Left lung (tissue), 10 donors: ENCODE measurements around the gene SSX2IP. TPM values are rescaled to one million over a fixed set of nuclear protein-coding genes. Genes with fewer than 3 reads are reported as not detected.

Source experiments
- ATAC-seq: fragments of 200-7000 bp; cut with Tn5 transposase; one replicate; pipeline ENCODE4 v1.9.1; 2020; ENCODE audit warnings: moderate library complexity
- DNase-seq, 4 donors: peaks; one replicate each; pipeline ENCODE4 v3.0.0-alpha.2; 2013 to 2020
- H3K27ac ChIP-seq, 2 donors: fragments of 200-600 bp; sonication (generic) in 1 of 2; one replicate each; pipeline versions ENCODE4 v1.5.0 to v1.8.0; 2020 to 2021
- H3K27me3 ChIP-seq, 2 donors: fragments of 200-600 bp; sonication (generic) in 1 of 2; one replicate each; pipeline versions ENCODE4 v1.5.0 to v1.8.0; 2020 to 2021
- H3K36me3 ChIP-seq, 2 donors: fragments of 200-600 bp; sonication (generic) in 1 of 2; one replicate each; pipeline versions ENCODE4 v1.5.0 to v1.8.0; 2020 to 2021
- H3K4me1 ChIP-seq, 2 donors: fragments of 200-600 bp; one replicate each; pipeline ENCODE4 v1.8.0; 2021
- H3K4me3 ChIP-seq, 2 donors: fragments of 200-600 bp; sonication (generic) in 1 of 2; one replicate each; pipeline versions ENCODE4 v1.5.0 to v1.8.0; 2020 to 2021; ENCODE audit warnings: mild to moderate bottlenecking in 1 of 2
- H3K9me3 ChIP-seq, 2 donors: fragments of 200-600 bp; sonication (generic) in 1 of 2; one replicate each; pipeline versions ENCODE4 v1.5.0 to v1.8.0; 2020 to 2021
- CTCF ChIP-seq, 2 donors: fragments of 200-600 bp; sonication (generic) in 1 of 2; IDR thresholded peaks; one replicate each; pipeline versions ENCODE4 v1.5.0 to v1.8.0; 2021; ENCODE audit warnings: antibody characterized with exemption in 2 of 2
- intact Hi-C, 2 donors: fragments of 100-400 bp; cut with DNase I; formaldehyde crosslinking; loops; one replicate each; pipeline versions ENCODE4 v1.11.2 to v1.14.2; 2022
- polyA plus RNA-seq, 6 donors: library from polyadenylated mRNA; unstranded; fragments of 120-200 nt; gene quantifications; one replicate each; pipeline ENCODE4 v1.2.1, GENCODE V29; 2013; ENCODE audit not compliant: insufficient read length in 6 of 6
- total RNA-seq, 2 donors: library from RNA; stranded (reverse); fragmentation: NEBNext Ultra II Directional; extraction: Animal tissue kit (Norgen Biotek cat#: 25700); gene quantifications; one replicate each; pipeline ENCODE4 v1.2.1, GENCODE V29; 2021
- donor health status: DM: no; HTN: yes; CAD: no.
- donor health status: DM: no; HTN: no; CAD: no.

The SSX2IP gene
- total and polyA plus RNA-seq, 8 donors, result 10.1 to 20.2 (median 17.8) TPM

GRCh38 chr1:84677415-84678099, 12.7 kb downstream of the SSX2IP start:
- Histone ChIP-seq H3K27ac (no peak overlapping the region), H3K4me1 (no peaks in the 10 kb centered on the region), H3K36me3 (no peaks in the 10 kb centered on the region), H3K9me3 (no peaks in the 10 kb centered on the region), H3K27me3 (no peaks in the 10 kb centered on the region), H3K4me3 (no peak overlapping the region)
- no peak for DNase-seq
- ATAC-seq, result no peak
- TF ChIP-seq CTCF (IDR thresholded peaks at IDR 0.05), result no peak
- intact Hi-C loops, result no loop called here

- H3K4me3 ChIP-seq, result no peak overlapping the region
- ATAC-seq (no peak), DNase-seq (no peak)
Observed at GRCh38 chr1:84675631-84676030, 14.6 kb downstream of the SSX2IP start.

GRCh38 chr1:84675106-84675505, 15.2 kb downstream of the SSX2IP start:
- H3K27me3 ChIP-seq, result no peaks in the 10 kb centered on the region
- ATAC-seq (no peak), DNase-seq (no peak)
- H3K36me3 ChIP-seq, result no peaks in the 10 kb centered on the region
- no peaks in the 10 kb centered on the region for H3K9me3 ChIP-seq
- H3K4me3 ChIP-seq, result no peak overlapping the region
- no peaks in the 10 kb centered on the region for H3K4me1 ChIP-seq
- TF ChIP-seq CTCF (IDR thresholded peaks at IDR 0.05), result no peak
- no peak overlapping the region for H3K27ac ChIP-seq
- intact Hi-C loops, result no loop called here

More at GRCh38 chr1:84675631-84676030, 14.6 kb downstream of the SSX2IP start:
- intact Hi-C loops, result no loop called here
- Histone ChIP-seq H3K4me1 (no peaks in the 10 kb centered on the region), H3K36me3 (no peaks in the 10 kb centered on the region), H3K27me3 (no peaks in the 10 kb centered on the region), H3K9me3 (no peaks in the 10 kb centered on the region), H3K27ac (no peak overlapping the region)
- no peak for TF ChIP-seq CTCF (IDR thresholded peaks at IDR 0.05)

- Histone ChIP-seq H3K9me3 (no peaks in the 10 kb centered on the region), H3K4me1 (no peaks in the 10 kb centered on the region), H3K27ac (no peak overlapping the region), H3K4me3 (no peak overlapping the region), H3K36me3 (no peaks in the 10 kb centered on the region), H3K27me3 (no peaks in the 10 kb centered on the region)
- intact Hi-C loops, result no loop called here
- no peak for TF ChIP-seq CTCF (IDR thresholded peaks at IDR 0.05)
- DNase-seq (no peak), ATAC-seq (no peak)
Observed at GRCh38 chr1:84674705-84675104, 15.6 kb downstream of the SSX2IP start.

GRCh38 chr1:84674021-84674420, 16.2 kb downstream of the SSX2IP start:
- Histone ChIP-seq H3K4me1 (no peaks in the 10 kb centered on the region), H3K9me3 (no peaks in the 10 kb centered on the region), H3K36me3 (no peaks in the 10 kb centered on the region), H3K27me3 (no peaks in the 10 kb centered on the region), H3K27ac (no peak overlapping the region), H3K4me3 (no peak overlapping the region)
- intact Hi-C loops, result no loop called here
- no peak for TF ChIP-seq CTCF (IDR thresholded peaks at IDR 0.05)
- DNase-seq (no peak), ATAC-seq (no peak)
